Measurements from ENCODE around the gene ZNF799. TPM values are rescaled to one million over a fixed set of nuclear protein-coding genes. Genes with fewer than 3 reads are reported as not detected.
A peak's percentile ranks its signal among the peaks of the same experiment; 100 is the strongest.
"Not testable (repeated sequence)": the region's sequence is repeated elsewhere in the genome, so short reads cannot be mapped to it uniquely, and the experiment has no call there.

The ZNF799 gene
- total RNA-seq, 2 donors from 2014 or later: 4.2 to 4.6 TPM

DNA sequence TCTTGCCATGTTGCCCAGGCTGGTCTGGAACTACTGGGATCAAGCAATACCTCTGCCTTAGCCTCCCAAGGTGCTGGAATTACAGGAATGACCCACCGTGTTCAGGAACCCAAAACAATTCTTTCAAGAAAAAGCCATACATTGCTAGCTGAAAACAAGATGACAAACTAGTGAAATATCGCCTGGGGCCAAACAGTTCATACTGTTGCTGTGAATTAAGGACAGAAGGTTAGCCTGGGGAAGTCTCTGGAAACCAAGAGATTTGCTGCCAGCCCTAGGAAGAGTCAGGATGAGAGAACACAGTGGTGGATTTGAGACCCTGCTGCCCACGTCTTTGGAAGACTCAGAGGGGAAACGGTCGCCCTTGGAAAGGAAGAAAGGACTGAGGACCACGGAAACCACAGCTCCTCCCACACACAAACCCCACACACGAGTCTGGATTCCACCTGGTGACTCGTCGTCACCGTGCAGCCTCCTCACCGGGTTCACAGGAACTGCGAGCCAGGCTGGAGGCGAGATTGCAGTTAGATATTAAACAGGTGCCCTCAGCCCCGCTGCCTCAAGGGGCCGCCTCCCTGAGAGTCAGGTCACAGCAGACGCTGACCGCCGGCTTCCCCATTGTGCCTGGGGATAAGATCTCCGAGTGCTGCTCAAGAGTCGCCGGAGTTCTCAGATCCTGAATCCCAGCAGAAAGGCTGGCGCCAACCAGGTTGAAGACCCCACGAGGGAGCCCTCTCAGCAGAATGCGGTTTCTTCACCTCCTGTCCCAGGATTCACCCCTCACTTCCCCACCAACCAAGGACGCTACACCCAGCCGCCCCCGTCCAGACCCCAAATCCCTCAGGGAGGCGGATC, 38.8 kb upstream of the ZNF799 start:
- intact Hi-C loops (cut with DNase I); H3K9me3 ChIP-seq; H3K36me3 ChIP-seq (replicated peaks in 1 of 2; ENCODE audit: insufficient read depth in 1 of 2, low read depth in 2 of 2); H3K27me3 ChIP-seq: not testable (repeated sequence)
- H3K4me1 ChIP-seq: peaks cover 11% of the 10 kb centered on the region
- H3K4me3 ChIP-seq: peak overlapping the region; percentile 70 to 80
- peak in 1 of 3 donors; percentile 24 for TF ChIP-seq POLR2A (IDR thresholded peaks at IDR 0.05)
- ATAC-seq: peak; percentile 45
- peak; percentile 42 to 57 (median 46) for DNase-seq
- 0 to 8% methylated on average over 3 to 28 of the region's 28 CpGs for WGBS, 2 donors
- H3K27ac ChIP-seq: peak overlapping the region; percentile 84 to 96 (median 88)

DNA sequence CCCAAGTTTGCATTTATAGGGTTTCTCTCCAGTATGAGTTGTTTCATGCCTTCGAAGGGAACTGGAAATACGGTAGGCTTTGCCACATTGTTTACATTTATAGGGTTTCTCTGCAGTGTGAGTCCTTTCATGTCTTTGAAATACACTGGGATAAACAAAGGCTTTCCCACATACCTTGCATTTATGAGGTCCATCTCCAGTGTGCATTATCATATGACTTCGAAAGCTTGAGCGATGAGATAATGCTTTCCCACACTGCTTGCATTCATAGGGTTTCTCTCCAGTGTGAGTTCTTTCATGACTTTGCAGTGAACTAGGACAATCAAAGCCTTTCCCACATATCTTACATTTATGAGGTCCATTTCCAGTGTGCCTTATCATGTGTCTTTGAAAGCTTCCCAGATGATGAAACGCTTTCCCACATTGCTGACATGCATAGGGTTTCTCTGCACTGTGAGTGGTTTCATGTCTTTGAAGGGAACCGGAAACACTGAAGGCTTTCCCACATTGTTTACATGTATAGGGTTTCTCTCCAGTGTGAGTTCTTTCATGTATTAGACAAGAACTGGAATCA, 29.7 kb upstream of the ZNF799 start:
- H3K27me3 ChIP-seq; H3K4me1 ChIP-seq; H3K27ac ChIP-seq; ATAC-seq; DNase-seq; intact Hi-C loops (cut with DNase I); H3K36me3 ChIP-seq (replicated peaks in 1 of 2; ENCODE audit: insufficient read depth in 1 of 2, low read depth in 2 of 2); H3K9me3 ChIP-seq; H3K4me3 ChIP-seq: not testable (repeated sequence)
- 92 to 98% methylated on average over 6 of the region's 6 CpGs for WGBS, 2 donors

DNA sequence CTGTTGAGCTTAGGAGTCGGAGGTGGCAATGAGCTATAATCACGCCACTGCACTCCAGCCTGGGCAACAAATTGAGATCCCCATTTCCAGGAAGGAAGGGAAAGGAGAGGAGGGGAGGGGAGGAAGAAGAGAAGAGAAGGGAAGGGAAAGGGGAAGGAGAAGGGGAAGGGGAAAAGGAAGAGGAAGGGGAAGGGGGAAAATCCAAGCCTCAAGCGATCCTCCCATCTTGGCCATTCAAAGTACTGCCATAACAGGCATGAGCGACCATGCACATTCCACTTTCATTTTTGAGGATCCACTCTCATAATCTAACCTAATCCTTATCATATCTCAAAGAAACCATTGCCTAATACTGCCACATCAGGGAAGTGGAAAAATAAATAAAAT, 24.8 kb upstream of the ZNF799 start:
- no peak for TF ChIP-seq POLR2A (IDR thresholded peaks at IDR 0.05)
- TF ChIP-seq, protein P1, sequence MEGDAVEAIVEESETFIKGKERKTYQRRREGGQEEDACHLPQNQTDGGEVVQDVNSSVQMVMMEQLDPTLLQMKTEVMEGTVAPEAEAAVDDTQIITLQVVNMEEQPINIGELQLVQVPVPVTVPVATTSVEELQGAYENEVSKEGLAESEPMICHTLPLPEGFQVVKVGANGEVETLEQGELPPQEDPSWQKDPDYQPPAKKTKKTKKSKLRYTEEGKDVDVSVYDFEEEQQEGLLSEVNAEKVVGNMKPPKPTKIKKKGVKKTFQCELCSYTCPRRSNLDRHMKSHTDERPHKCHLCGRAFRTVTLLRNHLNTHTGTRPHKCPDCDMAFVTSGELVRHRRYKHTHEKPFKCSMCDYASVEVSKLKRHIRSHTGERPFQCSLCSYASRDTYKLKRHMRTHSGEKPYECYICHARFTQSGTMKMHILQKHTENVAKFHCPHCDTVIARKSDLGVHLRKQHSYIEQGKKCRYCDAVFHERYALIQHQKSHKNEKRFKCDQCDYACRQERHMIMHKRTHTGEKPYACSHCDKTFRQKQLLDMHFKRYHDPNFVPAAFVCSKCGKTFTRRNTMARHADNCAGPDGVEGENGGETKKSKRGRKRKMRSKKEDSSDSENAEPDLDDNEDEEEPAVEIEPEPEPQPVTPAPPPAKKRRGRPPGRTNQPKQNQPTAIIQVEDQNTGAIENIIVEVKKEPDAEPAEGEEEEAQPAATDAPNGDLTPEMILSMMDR (IDR thresholded peaks at IDR 0.05): no peak
- Histone ChIP-seq H3K36me3 (replicated peaks in 1 of 2; ENCODE audit: insufficient read depth in 1 of 2, low read depth in 2 of 2) (peaks cover 0 to 2% of the 10 kb centered on the region in 2 donors), H3K4me1 (no peaks in the 10 kb centered on the region), H3K9me3 (peaks cover 0 to 5% (median 0%) of the 10 kb centered on the region in 3 donors), H3K27me3 (no peaks in the 10 kb centered on the region), H3K27ac (no peak overlapping the region), H3K4me3 (no peak overlapping the region)
- intact Hi-C loops (cut with DNase I): no loop called here
- ATAC-seq (no peak), DNase-seq (no peak)
- 90 to 99% methylated on average over 4 of the region's 4 CpGs for WGBS, 2 donors

DNA sequence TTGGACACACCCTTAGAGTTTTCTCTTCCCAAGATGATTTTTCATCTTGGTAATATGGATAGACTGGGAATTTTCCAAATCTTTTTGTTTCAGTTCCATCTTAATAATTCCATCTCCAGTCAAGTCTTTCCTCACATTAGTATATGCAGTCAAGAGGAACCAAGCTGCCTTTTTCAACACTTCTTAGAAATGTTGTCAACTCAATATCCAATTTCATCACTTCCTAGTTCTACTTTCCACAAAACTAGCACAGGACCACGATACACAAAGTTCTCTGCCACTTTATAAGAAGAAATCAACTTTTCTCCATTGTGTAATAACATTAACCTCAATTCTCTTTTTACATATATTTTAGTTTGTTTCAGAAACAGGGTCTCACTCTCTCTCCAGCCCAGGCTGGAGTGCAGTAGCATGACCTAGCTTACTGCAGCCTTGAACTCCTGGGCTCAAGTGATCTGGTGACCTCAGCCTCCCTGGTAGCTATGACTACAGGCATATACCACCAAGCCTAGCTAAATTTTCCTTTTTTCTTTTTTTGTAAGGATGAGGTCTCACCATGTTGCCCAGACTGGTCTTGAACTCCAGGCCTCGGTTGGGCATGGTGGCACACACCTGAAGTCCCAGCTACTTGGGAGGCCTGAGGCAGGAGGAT, 24.3 kb upstream of the ZNF799 start:
- Histone ChIP-seq H3K4me3 (no peak overlapping the region), H3K36me3 (replicated peaks in 1 of 2; ENCODE audit: insufficient read depth in 1 of 2, low read depth in 2 of 2) (no peaks in the 10 kb centered on the region), H3K27me3 (no peaks in the 10 kb centered on the region), H3K4me1 (no peaks in the 10 kb centered on the region), H3K9me3 (peaks cover 0 to under 1% (median 0%) of the 10 kb centered on the region in 3 donors), H3K27ac (no peak overlapping the region)
- TF ChIP-seq POLR2A (IDR thresholded peaks at IDR 0.05): no peak
- TF ChIP-seq, protein P1 (IDR thresholded peaks at IDR 0.05): no peak
- ATAC-seq (no peak), DNase-seq (no peak)
- WGBS, 2 donors: 93 to 99% methylated on average over 2 of the region's 2 CpGs
- intact Hi-C loops (cut with DNase I): no loop called here

DNA sequence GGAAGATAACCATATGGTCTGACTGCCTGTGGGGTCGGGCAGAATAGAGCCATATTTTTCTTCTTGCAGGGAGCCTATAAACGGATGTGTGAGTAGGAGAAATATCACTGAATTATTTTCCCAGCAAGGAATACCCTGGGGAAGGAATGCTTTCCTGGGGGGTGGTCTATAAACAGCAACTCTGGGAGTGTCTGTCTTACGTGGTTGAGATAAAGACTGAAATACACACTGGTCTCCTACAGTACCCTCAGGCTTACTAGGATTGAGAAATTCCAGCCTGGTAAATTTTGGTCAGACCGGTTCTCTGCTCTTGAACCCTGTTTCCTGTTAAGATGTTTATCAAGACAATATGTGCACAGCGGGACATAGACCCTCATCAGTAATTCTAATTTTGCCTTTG, 16.2 kb upstream of the ZNF799 start:
- intact Hi-C loops (cut with DNase I): not testable (repeated sequence)

DNA sequence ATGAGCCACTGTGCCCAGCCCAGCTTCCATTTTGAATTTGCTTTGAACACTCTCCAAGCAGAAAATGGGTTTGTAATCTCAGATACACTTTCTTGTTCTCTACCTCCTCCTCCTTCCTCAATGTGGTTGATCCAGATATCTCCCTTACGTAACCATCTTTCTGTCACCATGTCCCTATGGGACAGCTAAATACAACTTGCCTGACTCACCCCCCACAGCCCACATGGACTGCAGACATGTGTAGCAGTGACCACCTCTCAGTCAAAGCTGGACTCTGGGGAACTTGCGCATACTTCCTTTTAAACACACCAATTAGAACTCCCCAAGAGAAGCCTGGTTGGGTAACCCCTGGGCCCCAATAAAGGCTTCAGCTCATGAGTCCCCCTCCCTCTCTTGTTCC, 10.8 kb upstream of the ZNF799 start:
- no peak overlapping the region for H3K27ac ChIP-seq
- H3K27me3 ChIP-seq: no peaks in the 10 kb centered on the region
- no peak for ATAC-seq
- TF ChIP-seq, protein P1 (IDR thresholded peaks at IDR 0.05): no peak
- TF ChIP-seq POLR2A (IDR thresholded peaks at IDR 0.05): no peak
- H3K9me3 ChIP-seq: no peaks in the 10 kb centered on the region
- H3K36me3 ChIP-seq (replicated peaks in 1 of 2; ENCODE audit: insufficient read depth in 1 of 2, low read depth in 2 of 2): no peaks in the 10 kb centered on the region
- no peak for DNase-seq
- H3K4me1 ChIP-seq: no peaks in the 10 kb centered on the region
- no peak overlapping the region for H3K4me3 ChIP-seq
- 98 to 100% methylated on average over 2 of the region's 2 CpGs for WGBS, 2 donors
- intact Hi-C loops (cut with DNase I): no loop called here

More for the DNA sequence above, 16.2 kb upstream of the ZNF799 start:
- ATAC-seq; DNase-seq; H3K4me3 ChIP-seq; H3K27ac ChIP-seq; H3K27me3 ChIP-seq; H3K9me3 ChIP-seq; H3K36me3 ChIP-seq (replicated peaks in 1 of 2; ENCODE audit: insufficient read depth in 1 of 2, low read depth in 2 of 2); H3K4me1 ChIP-seq: not testable (repeated sequence)
- WGBS, 2 donors: 96 to 97% methylated on average over 3 to 5 of the region's 5 CpGs

All from body of pancreas (tissue), 4 donors.